DMS79 treated with DMSO at 0.1 percent for 48 hours (cell line): ENCODE measurements around the gene LRIT3.
A peak's percentile ranks its signal among the peaks of the same experiment; 100 is the strongest.

Source experiments
- DNase-seq: peaks from one replicate; lab custom pipeline; 2025; lab: John Stamatoyannopoulos, UW

Gene LRIT3, protein sequence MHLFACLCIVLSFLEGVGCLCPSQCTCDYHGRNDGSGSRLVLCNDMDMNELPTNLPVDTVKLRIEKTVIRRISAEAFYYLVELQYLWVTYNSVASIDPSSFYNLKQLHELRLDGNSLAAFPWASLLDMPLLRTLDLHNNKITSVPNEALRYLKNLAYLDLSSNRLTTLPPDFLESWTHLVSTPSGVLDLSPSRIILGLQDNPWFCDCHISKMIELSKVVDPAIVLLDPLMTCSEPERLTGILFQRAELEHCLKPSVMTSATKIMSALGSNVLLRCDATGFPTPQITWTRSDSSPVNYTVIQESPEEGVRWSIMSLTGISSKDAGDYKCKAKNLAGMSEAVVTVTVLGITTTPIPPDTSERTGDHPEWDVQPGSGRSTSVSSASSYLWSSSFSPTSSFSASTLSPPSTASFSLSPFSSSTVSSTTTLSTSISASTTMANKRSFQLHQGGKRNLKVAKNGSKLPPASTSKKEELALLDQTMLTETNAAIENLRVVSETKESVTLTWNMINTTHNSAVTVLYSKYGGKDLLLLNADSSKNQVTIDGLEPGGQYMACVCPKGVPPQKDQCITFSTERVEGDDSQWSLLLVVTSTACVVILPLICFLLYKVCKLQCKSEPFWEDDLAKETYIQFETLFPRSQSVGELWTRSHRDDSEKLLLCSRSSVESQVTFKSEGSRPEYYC

DNA sequence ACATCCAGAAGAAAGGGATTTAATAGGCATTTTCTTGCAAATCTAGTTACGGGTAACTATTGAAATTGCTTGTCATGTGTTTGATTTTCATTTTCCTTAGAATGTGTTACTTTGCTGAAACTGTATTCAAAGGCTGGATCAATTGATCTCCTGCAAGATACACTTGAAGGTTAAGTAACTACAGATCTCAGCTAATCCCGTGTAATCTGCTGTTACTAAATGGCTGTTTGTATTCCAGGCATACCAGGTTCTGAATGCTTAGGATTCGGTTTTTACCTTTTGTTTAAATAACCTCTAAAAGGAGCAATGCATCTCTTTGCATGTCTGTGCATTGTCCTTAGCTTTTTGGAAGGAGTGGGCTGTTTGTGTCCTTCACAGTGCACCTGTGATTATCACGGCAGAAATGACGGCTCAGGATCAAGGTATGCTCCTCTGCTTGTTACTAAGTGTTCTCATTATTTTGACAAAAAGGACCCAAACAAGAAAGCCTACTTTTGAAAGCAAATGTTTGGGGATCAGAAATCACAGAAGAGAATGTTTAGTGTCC is at the start of gene LRIT3:
Gene LRIT3, plus strand, starts transcription at position 212 of the 547 bp plus-strand sequence. Its CDS starts 95 bp downstream, at position 307.
- DNase-seq = no peak

DNA sequence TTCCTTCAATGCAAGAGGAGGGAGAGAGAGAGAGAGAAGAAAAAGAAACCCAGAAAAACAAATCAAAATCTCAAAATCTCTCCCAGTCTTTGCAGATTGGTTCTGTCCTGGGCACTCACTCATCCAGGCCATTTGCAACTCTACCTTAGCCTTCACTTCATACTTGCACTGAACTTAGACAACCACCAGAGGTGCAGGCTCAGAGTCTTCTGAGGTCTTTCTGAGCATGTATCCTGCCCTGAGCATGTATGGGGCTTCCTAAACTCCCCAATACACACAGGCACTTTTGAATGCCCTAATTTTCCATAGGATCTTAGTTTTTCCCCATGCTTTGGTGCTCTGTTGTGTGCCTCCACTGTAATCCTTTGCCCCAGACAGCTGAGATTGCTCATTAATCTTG is 49.0 kb upstream of the LRIT3 start:
- DNase-seq = no peak

DNA sequence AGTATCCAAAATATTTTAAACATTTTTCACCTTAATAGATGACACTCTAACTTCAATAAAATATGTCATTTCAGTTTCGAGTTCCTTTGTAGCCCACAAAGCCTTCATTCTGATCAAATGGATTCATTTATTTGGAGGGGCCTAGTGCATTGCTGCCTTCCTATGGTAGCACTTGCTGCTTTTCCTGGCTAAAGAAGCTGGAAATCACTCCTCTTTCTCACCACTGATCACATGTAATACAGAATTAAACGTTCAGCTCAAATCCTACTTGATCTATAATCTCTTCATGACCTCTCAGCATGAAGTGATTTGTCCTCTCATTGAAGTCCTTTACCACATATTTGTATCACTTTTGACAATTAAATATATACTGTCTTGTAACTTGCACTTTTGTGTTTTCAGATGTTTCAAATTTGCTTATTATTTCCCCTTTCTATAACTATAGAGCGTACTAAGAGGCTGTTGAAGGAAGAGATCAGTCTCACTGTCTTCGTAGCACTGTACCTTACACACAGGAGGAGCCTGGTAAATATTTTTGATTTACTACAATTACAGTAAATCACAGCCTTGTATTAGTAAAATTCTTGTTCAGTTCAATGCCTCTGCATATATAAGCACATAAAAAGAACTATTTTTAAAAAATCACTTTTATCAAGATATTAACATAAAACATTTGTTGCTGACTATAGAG is 46.7 kb upstream of the LRIT3 start:
- no peak for DNase-seq

DNA sequence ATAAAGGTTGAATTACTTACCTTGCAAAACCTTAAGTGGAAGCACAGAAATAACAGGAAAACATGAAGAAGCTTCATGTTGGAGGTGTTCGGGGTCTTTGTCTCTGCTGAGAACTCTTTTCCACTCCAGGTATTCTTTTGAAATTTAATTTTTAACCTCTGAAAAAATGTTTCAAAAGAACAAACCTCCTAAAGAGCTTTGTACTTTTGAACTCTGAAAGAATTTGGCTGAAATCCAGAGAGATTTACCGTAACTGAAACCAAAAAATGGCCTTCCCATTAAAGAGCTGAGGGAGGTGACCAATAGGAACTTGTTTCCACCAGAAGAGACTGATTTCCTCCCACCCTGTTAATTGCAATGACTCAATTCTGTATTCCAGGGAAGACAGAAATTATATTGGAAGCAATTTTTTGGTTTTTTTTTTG is 46.0 kb upstream of the LRIT3 start, which contains the start of gene CFI:
Gene CFI, minus strand, starts transcription at position 105 of the 425 bp plus-strand sequence. Its CDS starts 28 bp downstream, at position 77.
- no peak for DNase-seq

DNA sequence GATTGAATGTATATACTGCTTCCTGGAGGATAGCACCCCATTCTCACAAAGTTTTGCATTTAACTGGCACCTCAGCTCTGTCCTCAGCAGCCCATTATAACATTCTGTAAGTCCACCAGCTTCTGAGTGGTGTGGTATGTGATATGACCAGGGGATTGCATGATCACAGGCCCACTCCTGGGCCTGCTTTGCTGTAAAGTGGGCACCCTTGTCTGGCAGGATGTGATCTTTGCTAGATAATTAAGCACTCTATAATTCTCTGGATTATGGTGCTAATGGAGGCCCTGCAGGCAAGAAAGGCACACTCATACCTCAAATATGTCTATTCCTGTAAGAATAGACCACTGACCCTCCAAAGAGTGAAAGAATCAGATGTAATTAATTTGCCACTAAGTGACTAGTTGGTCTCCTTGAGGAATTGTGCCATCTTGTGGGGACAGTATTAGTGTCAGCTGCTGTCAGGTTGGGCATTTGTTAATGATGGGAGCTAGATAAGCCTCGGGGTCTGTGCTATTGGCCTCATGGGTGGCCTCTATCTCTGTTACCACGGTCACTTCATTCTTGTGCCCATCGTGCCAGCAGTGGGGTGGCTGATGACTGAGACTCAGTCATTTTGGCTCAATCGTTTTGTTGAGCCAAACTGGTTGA is 43.9 kb upstream of the LRIT3 start:
- peak; percentile 6 for DNase-seq

DNA sequence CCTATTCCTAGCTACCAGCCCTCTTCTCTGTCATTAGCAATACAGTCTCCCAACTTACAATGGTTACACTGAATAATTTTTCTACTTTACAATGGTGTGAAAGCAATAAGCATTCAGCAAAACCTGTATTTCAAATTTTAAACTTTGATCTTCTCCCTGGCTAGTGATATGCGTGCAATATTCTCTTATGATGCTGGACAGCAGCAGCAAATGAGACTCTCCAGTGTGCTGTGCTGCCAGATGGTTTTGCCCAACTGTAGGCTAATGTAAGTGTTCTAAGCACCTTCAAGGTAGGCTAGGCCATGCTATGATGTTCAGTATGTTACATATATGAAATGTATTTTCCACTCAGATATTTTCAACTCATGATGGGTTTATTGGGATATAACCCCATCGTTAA is 38.3 kb upstream of the LRIT3 start:
- DNase-seq = no peak

DNA sequence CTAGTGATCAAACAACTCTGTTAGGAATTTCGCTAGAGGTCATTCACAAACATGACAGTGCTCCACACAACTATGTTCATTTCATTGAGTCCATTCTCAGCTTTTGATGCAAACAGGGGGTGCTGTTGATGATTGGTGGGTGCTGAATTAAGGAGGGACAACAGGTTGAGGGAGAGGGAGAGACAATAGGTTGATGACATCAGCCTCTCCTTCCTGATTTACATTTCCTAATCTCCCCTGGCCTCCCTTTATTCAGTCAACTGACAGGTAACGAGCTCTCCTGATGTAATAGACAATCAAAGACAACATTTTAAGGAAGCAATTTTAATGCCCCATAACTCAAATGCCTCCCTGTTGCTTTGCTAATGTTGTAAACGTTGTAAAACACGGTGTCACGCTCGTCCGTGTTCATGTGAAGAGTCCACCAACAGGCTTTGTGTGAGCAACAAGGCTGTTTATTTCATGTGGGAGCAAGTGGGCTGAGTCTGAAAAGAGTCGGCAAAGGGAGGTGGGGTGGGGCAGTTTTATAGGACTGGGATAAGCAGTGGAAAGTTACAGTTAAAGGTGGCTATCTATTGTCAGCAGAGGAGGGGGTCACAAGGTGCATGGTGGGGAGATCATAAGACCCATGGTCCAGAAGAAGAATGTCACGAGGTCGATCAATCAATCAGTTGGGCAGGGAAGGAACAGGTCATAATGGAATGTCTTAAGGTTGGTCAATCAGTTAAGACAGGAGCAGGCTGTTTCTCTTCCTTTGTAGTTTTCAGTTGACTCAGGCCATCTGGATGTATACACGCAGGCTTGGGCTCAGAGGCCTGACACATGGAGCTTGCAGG is 37.1 kb upstream of the LRIT3 start:
- no peak for DNase-seq

DNA sequence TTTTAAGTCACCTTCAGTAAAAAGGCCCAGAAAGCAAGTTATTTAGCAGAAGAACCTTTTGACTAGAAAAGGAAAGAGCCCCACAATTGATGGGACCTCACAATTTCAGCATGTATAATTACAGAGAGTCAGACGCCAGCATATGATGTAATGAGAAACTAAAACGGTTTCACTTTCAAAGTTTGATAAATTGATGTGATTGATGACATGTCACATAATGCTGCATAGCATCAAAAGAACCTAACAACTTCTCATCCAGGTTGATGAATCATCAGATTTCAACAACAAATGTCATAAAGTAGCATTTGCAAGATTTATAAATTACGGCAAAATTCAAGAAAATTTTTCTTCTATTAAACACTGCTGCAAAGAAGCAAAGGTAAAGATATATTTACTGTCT is 36.2 kb upstream of the LRIT3 start:
- DNase-seq = no peak

DNA sequence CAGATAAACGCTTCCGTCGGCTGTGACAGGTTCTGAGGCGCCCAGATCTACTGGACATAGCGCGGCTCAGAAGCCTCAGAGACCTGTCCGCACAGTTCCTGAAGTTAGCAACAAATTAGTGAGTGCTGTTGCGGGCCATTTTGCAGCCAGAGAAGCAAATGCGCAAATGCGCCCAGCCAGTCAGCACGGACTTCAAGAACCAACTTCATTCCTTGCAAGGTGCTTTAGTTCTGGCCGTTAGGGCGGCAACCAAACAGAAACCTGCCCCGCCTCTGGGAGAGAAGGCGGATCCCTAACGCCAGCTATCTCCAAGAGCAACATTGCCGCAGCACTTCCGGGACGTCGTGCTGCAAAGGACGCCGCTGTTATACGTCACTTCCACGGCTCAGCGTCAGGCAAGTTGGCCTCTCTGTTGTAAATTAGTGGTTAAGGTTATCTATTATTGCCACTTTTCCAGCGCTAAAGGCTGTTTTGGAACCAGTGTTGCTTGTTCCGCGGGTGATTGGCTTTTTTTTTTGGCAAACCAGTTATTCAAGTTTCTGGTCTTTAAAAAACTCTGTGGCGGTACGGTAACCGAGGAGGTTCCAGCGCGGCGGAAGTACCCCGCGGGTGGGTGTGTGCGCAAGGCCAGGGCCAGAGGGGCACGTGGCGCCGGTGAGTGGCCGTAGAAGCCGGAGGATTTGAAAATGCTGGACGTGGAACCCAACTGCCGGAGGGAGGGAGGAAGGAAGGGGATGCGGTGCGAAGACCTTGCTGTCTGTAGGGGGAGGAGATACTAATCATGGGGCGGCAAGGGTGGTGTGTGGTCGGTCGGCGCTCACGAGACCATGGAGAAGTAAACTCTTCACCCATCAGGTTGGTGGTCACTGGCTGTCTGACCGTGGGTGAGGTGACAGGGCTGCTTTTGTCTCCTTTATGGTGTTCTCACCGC is 32.5 kb upstream of the LRIT3 start, which contains the start of gene GAR1:
Gene GAR1, plus strand, starts transcription at position 612 of the 931 bp plus-strand sequence. CDS start 403 bp downstream, outside the sequence.
- DNase-seq = peak; percentile 74

DNA sequence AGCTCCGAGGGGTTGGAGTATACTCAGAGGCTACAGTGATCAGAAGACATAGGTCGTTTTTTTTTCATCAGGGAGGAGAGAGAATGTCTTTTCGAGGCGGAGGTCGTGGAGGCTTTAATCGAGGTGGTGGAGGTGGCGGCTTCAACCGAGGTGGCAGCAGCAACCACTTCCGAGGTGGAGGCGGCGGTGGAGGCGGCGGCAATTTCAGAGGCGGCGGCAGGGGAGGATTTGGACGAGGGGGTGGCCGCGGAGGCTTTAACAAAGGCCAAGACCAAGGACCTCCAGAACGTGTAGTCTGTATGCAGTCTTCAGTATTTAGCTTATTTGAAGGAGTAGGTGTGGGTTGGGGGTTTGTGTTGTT is 31.8 kb upstream of the LRIT3 start:
- no peak for DNase-seq

DNA sequence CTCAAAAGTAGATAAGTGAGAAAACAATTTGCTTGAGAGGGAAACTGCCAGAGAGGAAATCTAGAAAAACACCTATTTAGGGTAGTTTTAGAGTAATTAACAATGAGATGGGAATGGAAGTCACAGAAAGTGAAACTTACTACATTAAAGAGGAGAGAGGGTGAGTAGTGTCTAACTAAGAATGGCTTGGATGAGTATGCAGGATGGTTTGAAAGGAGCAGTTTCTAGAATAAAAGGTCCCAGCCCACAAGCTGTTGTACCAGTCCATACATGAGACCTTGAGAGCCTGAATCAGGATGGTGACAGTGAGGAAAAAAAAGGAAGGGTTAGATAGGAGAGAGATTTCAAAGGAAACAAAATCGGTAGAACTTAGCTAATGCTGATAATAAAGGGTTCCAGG is 31.0 kb upstream of the LRIT3 start:
- DNase-seq = no peak

DNA sequence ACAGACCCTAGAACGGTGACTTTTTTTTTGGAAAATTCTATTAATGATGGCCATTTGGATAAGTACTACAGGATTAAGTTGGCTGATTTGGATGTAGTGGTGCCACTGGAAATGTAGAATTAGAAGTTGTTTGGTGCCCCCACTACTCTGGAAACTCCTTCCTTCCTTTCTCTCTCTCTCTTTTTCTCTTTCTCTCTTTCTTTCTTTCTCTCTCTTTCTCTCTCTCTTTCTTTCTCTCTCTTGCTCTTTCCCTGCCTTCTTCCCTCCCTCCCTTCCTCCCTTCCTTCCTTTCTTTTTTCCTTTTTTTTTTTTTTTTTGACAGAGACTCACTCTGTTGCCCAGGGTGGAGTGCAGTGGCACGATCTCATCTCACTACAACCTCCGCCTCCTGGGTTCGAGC is 29.6 kb upstream of the LRIT3 start:
- DNase-seq = no peak

DNA sequence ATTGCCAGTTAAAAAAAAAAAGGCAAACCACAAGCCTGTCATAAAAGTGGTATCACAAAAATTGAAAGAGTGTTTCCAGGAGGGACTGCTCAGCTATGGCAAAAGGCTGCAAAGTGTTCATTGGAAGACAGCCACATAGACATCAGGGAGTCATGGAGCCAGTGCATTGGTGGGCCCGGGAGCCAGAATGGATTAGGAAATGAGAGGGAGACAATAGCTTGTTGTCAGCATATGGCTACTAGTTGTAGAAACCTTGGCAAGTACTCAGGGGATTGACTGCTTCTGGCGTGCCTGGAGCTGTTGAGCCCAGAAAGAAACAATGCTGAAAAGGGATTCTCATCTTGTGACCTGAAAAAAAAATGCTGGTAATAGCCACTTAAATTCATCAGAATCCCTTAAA is 27.3 kb upstream of the LRIT3 start:
- DNase-seq = no peak

DNA sequence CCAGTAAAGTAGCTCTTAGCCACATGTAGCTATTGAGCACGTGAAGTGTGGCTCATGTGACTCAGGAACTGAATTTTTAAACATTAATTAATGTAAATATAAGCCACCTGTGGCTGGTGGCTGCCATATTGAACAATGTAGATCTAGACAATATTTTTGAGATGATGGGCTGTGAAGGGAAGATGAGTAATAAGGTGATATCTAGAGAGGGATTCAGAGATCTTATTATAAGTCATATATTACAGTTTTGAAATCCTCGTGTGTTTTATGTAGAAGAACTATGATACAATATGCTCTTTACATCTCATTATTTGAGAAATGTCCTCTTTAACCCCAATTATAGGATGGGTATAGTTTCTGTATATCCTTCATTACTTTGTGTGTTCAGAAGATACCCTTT is 26.7 kb upstream of the LRIT3 start:
- no peak for DNase-seq

DNA sequence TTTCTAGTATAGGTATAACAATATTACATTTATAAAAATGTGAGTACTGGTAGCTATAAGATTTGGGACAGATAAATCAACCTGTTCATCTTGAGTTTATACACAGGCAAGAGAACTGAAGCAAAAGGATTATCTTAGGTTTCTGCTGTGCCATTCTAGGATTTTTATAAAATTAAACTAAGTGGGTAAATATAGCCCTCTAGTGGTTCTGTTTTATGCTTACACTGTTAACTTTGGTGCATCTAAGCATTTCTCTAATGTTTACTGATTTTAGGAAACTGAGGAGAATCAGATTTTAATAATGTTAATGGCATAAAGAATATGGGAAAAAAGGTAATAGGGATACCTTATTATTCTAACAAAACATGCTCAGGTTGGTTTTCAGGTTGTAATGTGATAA is 21.2 kb upstream of the LRIT3 start:
- no peak for DNase-seq

DNA sequence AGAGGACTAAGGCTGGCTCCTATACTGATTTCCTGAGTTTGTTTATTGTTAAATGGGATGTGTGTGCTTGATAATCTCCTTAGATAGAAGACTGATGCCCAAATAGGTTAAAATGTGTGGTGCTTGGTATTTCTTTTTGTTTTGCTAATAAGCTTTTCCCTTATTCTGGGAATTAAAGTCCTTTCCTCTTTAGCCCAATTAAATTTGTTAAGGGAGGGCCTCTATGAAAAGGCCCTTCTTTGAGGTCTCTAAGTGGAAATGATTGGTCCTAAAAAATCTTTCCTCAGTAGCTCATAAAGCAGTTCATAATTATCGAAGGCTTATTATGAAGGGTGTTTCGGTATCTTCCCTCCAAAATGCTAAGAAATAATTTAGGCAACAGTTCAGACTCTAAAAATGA is 20.2 kb upstream of the LRIT3 start, which contains the start of gene RRH:
Gene RRH, plus strand, starts transcription at position 301 of the 400 bp plus-strand sequence. Its CDS starts 56 bp downstream, at position 357.
- no peak for DNase-seq

DNA sequence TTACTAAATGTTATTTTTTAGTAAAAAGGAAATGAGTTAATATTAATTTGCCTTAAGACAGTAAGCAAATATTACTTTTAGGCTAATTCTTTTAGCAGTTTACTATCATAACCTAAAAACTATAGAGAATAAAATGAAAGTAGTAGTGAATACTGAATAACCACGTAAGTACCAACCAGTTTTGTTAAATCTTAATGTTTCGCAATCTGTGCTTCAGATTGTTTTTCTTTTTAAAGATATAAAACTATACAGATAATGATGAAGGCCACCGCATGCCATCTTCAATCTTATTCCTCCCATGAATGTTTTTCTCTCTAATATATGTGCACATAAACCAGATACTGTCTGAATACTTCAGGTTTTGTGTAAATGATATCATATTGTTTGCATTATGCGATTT is 14.2 kb upstream of the LRIT3 start:
- DNase-seq = no peak

DNA sequence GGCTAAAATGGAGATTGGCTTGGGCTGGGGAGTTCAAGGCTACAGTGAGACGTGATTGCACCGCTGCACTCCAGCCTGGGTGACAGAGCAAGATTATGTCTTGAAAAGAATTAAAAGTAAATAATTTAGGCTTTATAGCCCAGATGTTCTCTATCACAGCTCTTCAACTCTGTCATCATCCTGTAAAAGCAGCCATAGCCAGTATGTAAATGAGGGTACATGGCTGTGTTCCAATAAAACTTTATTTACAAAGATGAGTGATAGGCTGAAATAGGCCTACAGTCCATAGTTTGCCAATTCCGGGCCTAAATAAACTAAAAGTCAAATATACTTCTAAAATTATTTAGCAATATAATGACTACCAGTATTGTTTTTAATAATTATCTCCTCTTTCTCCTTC is 10.9 kb upstream of the LRIT3 start:
- no peak for DNase-seq

DNA sequence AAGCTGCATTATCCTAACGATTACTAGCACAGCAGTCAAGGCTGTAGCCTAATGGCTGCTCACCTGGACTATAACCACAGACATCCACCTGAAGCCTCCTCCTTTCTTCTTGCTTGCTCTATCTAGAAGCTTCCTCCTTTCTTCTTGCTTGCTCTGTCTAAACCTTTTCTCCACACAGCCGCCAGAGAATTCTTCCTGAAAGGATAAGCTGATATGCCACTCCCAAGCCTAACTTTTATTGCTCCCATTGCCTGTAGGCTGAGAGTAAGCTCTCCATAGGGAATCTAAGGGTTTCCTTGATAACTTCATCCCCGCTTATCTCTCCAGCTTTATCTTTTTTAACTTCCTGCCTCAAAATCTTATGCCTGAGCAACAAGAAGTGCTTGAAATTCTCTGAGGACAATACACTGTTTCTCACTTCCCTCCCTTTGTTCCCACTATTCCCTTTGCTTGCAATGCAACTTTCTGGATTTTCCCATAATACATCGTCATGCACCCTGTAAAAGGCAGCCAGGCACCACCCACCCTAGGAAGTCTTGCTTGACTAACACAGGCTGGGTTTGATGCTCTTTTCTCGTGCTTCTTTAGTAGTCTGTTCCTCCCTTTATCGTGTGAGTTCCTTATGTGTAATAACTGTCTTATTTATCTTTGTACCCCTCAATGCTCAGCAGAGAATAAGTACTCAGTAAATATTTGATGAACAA is 1.4 kb upstream of the LRIT3 start:
- DNase-seq = no peak
